AG10803 (cell line): ENCODE results near the gene VSX1.

Experiments used
- DNase-seq: peaks from one replicate; pipeline ENCODE4 v3.0.0; 2010; ENCODE audit warnings: low read depth
- H3K4me3 ChIP-seq: 2 replicates; pipeline ENCODE4 v1.5.1; 2011; ENCODE audit warnings: mild to moderate bottlenecking, low read length, control low read depth
- CTCF ChIP-seq: conservative IDR thresholded peaks from 2 replicates; pipeline ENCODE4 v1.5.1; 2011; ENCODE audit warnings: mild to moderate bottlenecking, low read length, control low read depth, inconsistent platforms

Gene VSX1

GRCh38 chr20:25073544-25073943 is 8.4 kb downstream of the VSX1 start:
- no peak overlapping the region for H3K4me3 ChIP-seq
- no peak for TF ChIP-seq CTCF
- DNase-seq, result no peak

- no peak for TF ChIP-seq CTCF
- DNase-seq, result no peak
- no peak overlapping the region for H3K4me3 ChIP-seq
Observed at GRCh38 chr20:25072226-25072811, 9.6 kb downstream of the VSX1 start.

- no peak for DNase-seq
- TF ChIP-seq CTCF, result no peak
- H3K4me3 ChIP-seq, result no peak overlapping the region
Observed at GRCh38 chr20:25071734-25072133, 10.2 kb downstream of the VSX1 start.

- DNase-seq, result no peak
- H3K4me3 ChIP-seq, result no peak overlapping the region
- no peak for TF ChIP-seq CTCF
Observed at GRCh38 chr20:25070821-25071473, 11.0 kb downstream of the VSX1 start.

- no peak overlapping the region for H3K4me3 ChIP-seq
- no peak for TF ChIP-seq CTCF
- no peak for DNase-seq
Observed at GRCh38 chr20:25067102-25067987, 14.6 kb downstream of the VSX1 start.

- no peak for TF ChIP-seq CTCF
- DNase-seq, result no peak
- no peak overlapping the region for H3K4me3 ChIP-seq
Observed at GRCh38 chr20:25066386-25066785, 15.6 kb downstream of the VSX1 start.
